Left cardiac atrium (tissue), 4 donors: Measurements from ENCODE around the gene PTK6. TPM values are rescaled to one million over a fixed set of nuclear protein-coding genes. Genes with fewer than 3 reads are reported as not detected.
"Not testable (repeated sequence)": the region's sequence is repeated elsewhere in the genome, so short reads cannot be mapped to it uniquely, and the experiment has no call there.

Experiments
- ATAC-seq, 2 donors: fragments of 200-7000 bp; cut with Tn5 transposase; one replicate each; pipeline ENCODE4 v1.9.1; 2020; ENCODE audit warnings: mild to moderate bottlenecking in 2 of 2, moderate library complexity in 2 of 2
- DNase-seq: peaks from one replicate; pipeline ENCODE4 v3.0.0-alpha.2; 2020
- intact Hi-C, 2 donors: fragments of 100-400 bp; cut with DNase I; formaldehyde crosslinking; loops; one replicate each; pipeline versions ENCODE4 v1.14.1 to v1.15.1; 2022 to 2023
- total RNA-seq, 2 donors: library from RNA; stranded (reverse); fragmentation: NEBNext Ultra II Directional; extraction: Animal tissue kit (Norgen Biotek cat#: 25700); gene quantifications; one replicate each; pipeline ENCODE4 v1.2.1, GENCODE V29; 2021
- donor health status: DM: no; HTN: yes; CAD: no.
- donor health status: DM: no; HTN: yes; CAD: no; lungs with severe emphysema.
- donor health status: DM: yes; HTN: yes; CAD: no.
- donor health status: Dilated cardiomyopathy.

The PTK6 gene
- total RNA-seq, 2 donors from 2014 or later: 0.29 TPM; not detected in 1

GRCh38 chr20:63571087-63571478 is 33.9 kb upstream of the PTK6 start:
- DNase-seq, intact Hi-C loops, ATAC-seq: not testable (repeated sequence)

- ATAC-seq: no peak
- DNase-seq: no peak
- intact Hi-C loops: no loop called here
These were observed 33.3 kb upstream of the PTK6 start for GRCh38 chr20:63570281-63571086.

GRCh38 chr20:63568986-63569949 is 32.1 kb upstream of the PTK6 start:
- intact Hi-C loops: no loop called here
- ATAC-seq: no peak

GRCh38 chr20:63568170-63568981 is 31.2 kb upstream of the PTK6 start:
- ATAC-seq (peak; percentile 2), DNase-seq (no peak)
- intact Hi-C loops: no loop called here

More at GRCh38 chr20:63568986-63569949, 32.1 kb upstream of the PTK6 start:
- DNase-seq: no peak

- peak; percentile 65 for DNase-seq
- peak; percentile 33 to 50 for ATAC-seq
- intact Hi-C loops: no loop called here
These were observed 30.4 kb upstream of the PTK6 start for GRCh38 chr20:63567386-63568169.

- intact Hi-C loops: no loop called here
- ATAC-seq: peak; percentile 2
- no peak for DNase-seq
These were observed 29.9 kb upstream of the PTK6 start for GRCh38 chr20:63567136-63567385.

- ATAC-seq (no peak), DNase-seq (no peak)
- intact Hi-C loops: no loop called here
These were observed 29.4 kb upstream of the PTK6 start for GRCh38 chr20:63566395-63567135.

- intact Hi-C loops: no loop called here
- ATAC-seq: no peak
- no peak for DNase-seq
These were observed 28.6 kb upstream of the PTK6 start for GRCh38 chr20:63565699-63566335.

GRCh38 chr20:63565021-63565698 is 28.0 kb upstream of the PTK6 start:
- ATAC-seq (no peak), DNase-seq (no peak)
- intact Hi-C loops: no loop called here

GRCh38 chr20:63564036-63564810 is 27.0 kb upstream of the PTK6 start:
- no peak for DNase-seq
- intact Hi-C loops: no loop called here
- no peak for ATAC-seq

GRCh38 chr20:63563225-63563935 is 26.2 kb upstream of the PTK6 start:
- ATAC-seq: no peak
- no peak for DNase-seq
- intact Hi-C loops: no loop called here

GRCh38 chr20:63562461-63563224 is 25.5 kb upstream of the PTK6 start:
- intact Hi-C loops: no loop called here
- DNase-seq (no peak), ATAC-seq (no peak)

GRCh38 chr20:63561624-63562396 is 24.6 kb upstream of the PTK6 start:
- DNase-seq: no peak

GRCh38 chr20:63560856-63561609 is 23.9 kb upstream of the PTK6 start:
- DNase-seq (no peak), ATAC-seq (no peak)
- intact Hi-C loops: no loop called here

More at GRCh38 chr20:63561624-63562396, 24.6 kb upstream of the PTK6 start:
- no peak for ATAC-seq
- intact Hi-C loops: no loop called here
